H1 (cell line): ENCODE data around the gene BRD4. TPM values are rescaled to one million over a fixed set of nuclear protein-coding genes. Genes with fewer than 3 reads are reported as not detected.

Experiments
- CTCF ChIA-PET: fragments of 300-600 bp; sonication (Branson Sonifier 250); formaldehyde crosslinking; loops from one replicate; lab custom pipeline; 2021; ENCODE audit not compliant: partially characterized antibody; lab: Charles Lee
- POLR2A ChIA-PET: fragments of 300-600 bp; sonication (Branson Sonifier 250); formaldehyde crosslinking; loops from one replicate; lab custom pipeline; 2021; ENCODE audit warnings: inconsistent platforms; ENCODE audit not compliant: partially characterized antibody; lab: Charles Lee
- DNase-seq, 2 experiments: peaks; one replicate each; pipeline versions ENCODE4 v3.0.0 to v3.0.0-alpha.2; 2010 to 2022; ENCODE audit warnings: low spot score in 2 of 2, low read depth in 1 of 2, mixed read lengths in 1 of 2
- FAIRE-seq: peaks from 2 replicates; lab custom pipeline; 2011; peaks lifted over from hg19 to GRCh38; lab: Jason Lieb, UNC
- H2AFZ ChIP-seq: 2 replicates; pipeline ENCODE4 v1.8.1; 2012; ENCODE audit warnings: low read length, inconsistent platforms
- H2AK5ac ChIP-seq: 2 replicates; pipeline ENCODE4 v1.6.1; 2013; ENCODE audit warnings: low read depth, low read length
- H2BK120ac ChIP-seq: replicated peaks from 2 replicates; pipeline ENCODE3; 2013; ENCODE audit warnings: low read depth, low read length, inconsistent platforms
- H2BK12ac ChIP-seq: 2 replicates; pipeline ENCODE4 v1.6.1; 2013; ENCODE audit warnings: low read depth, low read length
- H2BK15ac ChIP-seq: 2 replicates; pipeline ENCODE4 v1.6.1; 2013; ENCODE audit warnings: low read length
- H2BK20ac ChIP-seq: 2 replicates; pipeline ENCODE4 v1.6.1; 2013; ENCODE audit warnings: low read length
- H2BK5ac ChIP-seq: 2 replicates; pipeline ENCODE4 v1.6.1; 2013; ENCODE audit warnings: low read depth, low read length
- H3K14ac ChIP-seq: 2 replicates; pipeline ENCODE4 v1.6.1; 2013; ENCODE audit warnings: inconsistent platforms; ENCODE audit not compliant: insufficient read length
- H3K18ac ChIP-seq: 2 replicates; pipeline ENCODE4 v1.6.1; 2013; ENCODE audit warnings: low read length; ENCODE audit errors: extremely low read depth
- H3K23ac ChIP-seq: 2 replicates; pipeline ENCODE4 v1.6.1; 2013; ENCODE audit warnings: inconsistent platforms; ENCODE audit not compliant: insufficient read length
- H3K23me2 ChIP-seq: 2 replicates; pipeline ENCODE4 v1.6.1; 2013; ENCODE audit warnings: low read depth, low read length
- H3K27ac ChIP-seq: 2 replicates; pipeline ENCODE4 v1.6.1; 2011; ENCODE audit warnings: low read depth, low read length, inconsistent platforms
- H3K27me3 ChIP-seq, 4 experiments: replicated peaks in 1 of 4; 1 replicate in 1 of 4; 2 replicates in 3 of 4; pipeline versions ENCODE4 v1.6.1 to v1.8.1; 2011 to 2013; ENCODE audit warnings: low read length in 3 of 4, mild to moderate bottlenecking in 3 of 4, inconsistent platforms in 2 of 4, mixed read lengths in 2 of 4, moderate library complexity in 1 of 4; ENCODE audit not compliant: control insufficient read depth in 3 of 4, insufficient read depth in 3 of 4; ENCODE audit errors: extremely low read depth in 1 of 4
- H3K36me3 ChIP-seq, 4 experiments: 2 replicates each; pipeline versions ENCODE4 v1.6.1 to v1.8.1; 2011 to 2013; ENCODE audit warnings: mild to moderate bottlenecking in 4 of 4, low read length in 3 of 4, moderate library complexity in 2 of 4, control low read depth in 1 of 4, inconsistent platforms in 1 of 4; ENCODE audit not compliant: insufficient read depth in 4 of 4, control insufficient read depth in 2 of 4
- H3K4ac ChIP-seq: replicated peaks from 2 replicates; pipeline ENCODE3; 2013; ENCODE audit warnings: low read length, low read depth, mixed read lengths, inconsistent platforms; ENCODE audit not compliant: insufficient read length
- H3K4me1 ChIP-seq, 4 experiments: replicated peaks in 1 of 4; 1 replicate in 1 of 4; 2 replicates in 3 of 4; pipeline versions ENCODE4 v1.6.1 to v1.8.1; 2011 to 2013; ENCODE audit warnings: low read length in 3 of 4, inconsistent platforms in 2 of 4, mixed read lengths in 1 of 4; ENCODE audit not compliant: insufficient read depth in 4 of 4, control insufficient read depth in 3 of 4
- H3K4me2 ChIP-seq, 2 experiments: 2 replicates each; pipeline versions ENCODE4 v1.6.1 to v1.8.1; 2011 to 2013; ENCODE audit warnings: low read depth in 2 of 2, low read length in 2 of 2, control low read depth in 1 of 2, inconsistent platforms in 1 of 2, mild to moderate bottlenecking in 1 of 2; ENCODE audit not compliant: insufficient read depth in 1 of 2
- H3K4me3 ChIP-seq, 4 experiments: fragments of 200-600, 300-600 bp in 1 of 4; sonication (generic), shearing (Covaris generic), sonication (Bioruptor Twin) in 1 of 4; 2 replicates each; pipeline versions ENCODE4 v1.5.1 to v1.8.1; 2011 to 2016; ENCODE audit warnings: low read length in 4 of 4, low read depth in 3 of 4, control low read depth in 2 of 4, inconsistent platforms in 2 of 4, mild to moderate bottlenecking in 2 of 4, mixed read lengths in 1 of 4, moderate library complexity in 1 of 4; ENCODE audit not compliant: insufficient read depth in 2 of 4; ENCODE audit errors: extremely low read depth in 1 of 4
- H3K56ac ChIP-seq: replicated peaks from 2 replicates; pipeline ENCODE3; 2013; ENCODE audit warnings: low read depth, mild to moderate bottlenecking, mixed read lengths, low read length, inconsistent platforms; ENCODE audit not compliant: insufficient read length
- H3K79me1 ChIP-seq: 2 replicates; pipeline ENCODE4 v1.6.1; 2013; ENCODE audit warnings: low read depth, low read length, control low read depth
- H3K79me2 ChIP-seq, 2 experiments: 2 replicates each; pipeline versions ENCODE4 v1.6.1 to v1.8.1; 2012 to 2013; ENCODE audit warnings: low read length in 2 of 2, mild to moderate bottlenecking in 2 of 2, inconsistent platforms in 1 of 2; ENCODE audit not compliant: insufficient read depth in 2 of 2, control insufficient read depth in 1 of 2
- H3K9ac ChIP-seq, 4 experiments: replicated peaks in 1 of 4; 1 replicate in 1 of 4; 2 replicates in 3 of 4; pipeline versions ENCODE4 v1.6.1 to v1.8.1; 2011 to 2013; ENCODE audit warnings: low read depth in 3 of 4, low read length in 3 of 4, control low read depth in 2 of 4, mild to moderate bottlenecking in 2 of 4, moderate library complexity in 2 of 4, inconsistent platforms in 1 of 4; ENCODE audit errors: extremely low read depth in 1 of 4
- H3K9me3 ChIP-seq, 2 experiments: 2 replicates each; pipeline versions ENCODE4 v1.6.1 to v1.8.1; 2012 to 2013; ENCODE audit warnings: mild to moderate bottlenecking in 2 of 2, moderate library complexity in 2 of 2, control low read depth in 1 of 2, inconsistent platforms in 1 of 2, low read depth in 1 of 2, low read length in 1 of 2, mixed read lengths in 1 of 2; ENCODE audit not compliant: insufficient read depth in 2 of 2
- H4K20me1 ChIP-seq, 2 experiments: replicated peaks in 1 of 2; 2 replicates each; pipeline versions ENCODE3 to v1.8.1; 2011 to 2013; ENCODE audit warnings: inconsistent platforms in 2 of 2, low read length in 2 of 2, mild to moderate bottlenecking in 1 of 2; ENCODE audit not compliant: insufficient read depth in 2 of 2, control insufficient read depth in 1 of 2
- H4K5ac ChIP-seq: 2 replicates; pipeline ENCODE4 v1.6.1; 2013; ENCODE audit warnings: low read length, low read depth, mixed read lengths, inconsistent platforms; ENCODE audit not compliant: insufficient read length
- H4K8ac ChIP-seq: 2 replicates; pipeline ENCODE4 v1.8.0; 2013; ENCODE audit warnings: mild to moderate bottlenecking, moderate library complexity, low read length, inconsistent platforms; ENCODE audit not compliant: insufficient read depth; ENCODE audit errors: extremely low read depth
- H4K91ac ChIP-seq: replicated peaks from 2 replicates; pipeline ENCODE3; 2013; ENCODE audit warnings: low read length, mixed read lengths, inconsistent platforms; ENCODE audit not compliant: insufficient read length
- BACH1 ChIP-seq: IDR thresholded peaks from 2 replicates; pipeline ENCODE4 v1.6.1; 2012; ENCODE audit warnings: low read length, improper control_type of control experiment
- MAX ChIP-seq: IDR thresholded peaks from 2 replicates; pipeline ENCODE4 v1.6.1; 2012; ENCODE audit warnings: inconsistent platforms
- POLR2AphosphoS5 ChIP-seq: IDR thresholded peaks from 2 replicates; pipeline ENCODE4 v1.6.1; 2011; ENCODE audit warnings: low read depth, low read length
- SIRT6 ChIP-seq: IDR thresholded peaks from one replicate; pipeline ENCODE4 v1.7.1; 2012; ENCODE audit warnings: low read length, inconsistent platforms
- WGBS, 2 experiments: shearing (Covaris generic) in 1 of 2; methylation state at CpG; one replicate each; pipeline versions ENCODE4 v1.1.6 to v1.1.7; 2013 to 2015; ENCODE audit warnings: low lambda C conversion rate in 2 of 2, mixed read lengths in 2 of 2, inconsistent platforms in 1 of 2, low coverage in 1 of 2, missing lambda C conversion rate in 1 of 2; ENCODE audit not compliant: insufficient replicate concordance in 2 of 2, insufficient coverage in 1 of 2, insufficient read length in 1 of 2; ENCODE audit errors: extremely low coverage in 1 of 2, missing lambda C conversion rate in 1 of 2; 5-methylcytosine and 5-hydroxymethylcytosine counted together
- polyA plus RNA-seq, 7 experiments: library from polyadenylated mRNA; depleted of rRNA in 3 of 7; stranded (reverse) in 5 of 7; unstranded in 2 of 7; fragments of >200 nt in 5 of 7; fragments of 200-250 nt in 2 of 7; gene quantifications; 1 replicate in 5 of 7; 2 replicates in 1 of 7; 4 replicates in 1 of 7; pipeline versions ENCODE4 v1.2.1 to v1.2.3, GENCODE V29; 2011 to 2013; ENCODE audit warnings: missing spikeins in 2 of 7, mixed read lengths in 2 of 7
- total RNA-seq: library from RNA; stranded (reverse); fragmentation: NEBNext Ultra II Directional; extraction: Animal tissue kit (Norgen Biotek cat#: 25700); gene quantifications from 2 replicates; pipeline ENCODE4 v1.2.1, GENCODE V29; 2021

BRD4 gene
- total and polyA plus RNA-seq, 2 of the 8 experiments (the other 6 are each of a cell fraction or from before 2014, with no cell fraction given) = 14.1 to 146 TPM

- Histone ChIP-seq H3K4ac (no peak overlapping the region), H2BK20ac (no peak overlapping the region), H4K8ac (no peak overlapping the region), H3K14ac (no peak overlapping the region), H2BK120ac (no peak overlapping the region), H3K18ac (no peak overlapping the region), H2BK5ac (no peak overlapping the region), H3K4me1 (no peaks in the 10 kb centered on the region), H4K91ac (no peak overlapping the region), H3K4me2 (no peak overlapping the region), H4K20me1 (peaks cover 0 to 1% of the 10 kb centered on the region in 2 experiments), H2AK5ac (no peak overlapping the region), H3K27me3 (no peaks in the 10 kb centered on the region), H2AFZ (no peak overlapping the region), H2BK12ac (no peak overlapping the region), H3K23ac (no peak overlapping the region), H3K56ac (no peak overlapping the region), H3K4me3 (no peak overlapping the region), H3K9me3 (no peaks in the 10 kb centered on the region), H3K27ac (no peak overlapping the region), H3K36me3 (no peaks in the 10 kb centered on the region), H3K9ac (no peak overlapping the region), H2BK15ac (no peak overlapping the region), H3K23me2 (no peaks in the 10 kb centered on the region), H3K79me2 (no peaks in the 10 kb centered on the region), H3K79me1 (no peaks in the 10 kb centered on the region), H4K5ac (no peak overlapping the region)
- ChIA-PET CTCF (interaction anchor here (0.8 to 1.7 kb wide), 3 partner anchors 21 to 56 kb away, joined by 4 to 5 read pairs (median 4); no protein-coding TSS in a partner anchor), POLR2A (interaction anchor here (0.7 to 1.2 kb wide), 2 partner anchors 12 to 97 kb away, joined by 4 read pairs; no protein-coding TSS in a partner anchor)
- DNase-seq (no peak), FAIRE-seq (no peak)
- 90% methylated on average over 5 of the region's 5 CpGs; no CpG with 5 or more reads in 1 of the 2 experiments for WGBS, 2 experiments
- TF ChIP-seq MAX (no peak), POLR2AphosphoS5 (no peak), BACH1 (no peak), SIRT6 (no peak)
These were observed 122.0 kb downstream of the BRD4 start for GRCh38 chr19:15210323-15210781.
